ENCODE results near the gene SPPL2A.
"Not testable (repeated sequence)": the region's sequence is repeated elsewhere in the genome, so short reads cannot be mapped to it uniquely, and the experiment has no call there.

SPPL2A gene

GRCh38 chr15:50707878-50708427, 57.6 kb downstream of the SPPL2A start:
- ChIA-PET CTCF (no interaction called here), POLR2A (no interaction called here)
- H3K4me3 ChIP-seq (ENCODE audit: low read depth, low read length), result no peak overlapping the region
- DNase-seq (ENCODE audit: low read depth, low spot score), result no peak
- TF ChIP-seq, protein P1, sequence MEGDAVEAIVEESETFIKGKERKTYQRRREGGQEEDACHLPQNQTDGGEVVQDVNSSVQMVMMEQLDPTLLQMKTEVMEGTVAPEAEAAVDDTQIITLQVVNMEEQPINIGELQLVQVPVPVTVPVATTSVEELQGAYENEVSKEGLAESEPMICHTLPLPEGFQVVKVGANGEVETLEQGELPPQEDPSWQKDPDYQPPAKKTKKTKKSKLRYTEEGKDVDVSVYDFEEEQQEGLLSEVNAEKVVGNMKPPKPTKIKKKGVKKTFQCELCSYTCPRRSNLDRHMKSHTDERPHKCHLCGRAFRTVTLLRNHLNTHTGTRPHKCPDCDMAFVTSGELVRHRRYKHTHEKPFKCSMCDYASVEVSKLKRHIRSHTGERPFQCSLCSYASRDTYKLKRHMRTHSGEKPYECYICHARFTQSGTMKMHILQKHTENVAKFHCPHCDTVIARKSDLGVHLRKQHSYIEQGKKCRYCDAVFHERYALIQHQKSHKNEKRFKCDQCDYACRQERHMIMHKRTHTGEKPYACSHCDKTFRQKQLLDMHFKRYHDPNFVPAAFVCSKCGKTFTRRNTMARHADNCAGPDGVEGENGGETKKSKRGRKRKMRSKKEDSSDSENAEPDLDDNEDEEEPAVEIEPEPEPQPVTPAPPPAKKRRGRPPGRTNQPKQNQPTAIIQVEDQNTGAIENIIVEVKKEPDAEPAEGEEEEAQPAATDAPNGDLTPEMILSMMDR (IDR thresholded peaks at IDR 0.05; ENCODE audit: insufficient read depth, low read length, missing control alignments), result no peak

GRCh38 chr15:50702762-50703334, 62.7 kb downstream of the SPPL2A start:
- POLR2A ChIA-PET, result no interaction called here
- H3K4me3 ChIP-seq (ENCODE audit: low read depth, low read length), result no peak overlapping the region
- CTCF ChIA-PET, result interaction anchor here (0.5 kb wide), 1 partner anchor 9 kb away, joined by 3 read pairs; no protein-coding TSS in a partner anchor
- no peak for DNase-seq (ENCODE audit: low read depth, low spot score)
- TF ChIP-seq, protein P1 (IDR thresholded peaks at IDR 0.05; ENCODE audit: insufficient read depth, low read length, missing control alignments), result no peak

DNA sequence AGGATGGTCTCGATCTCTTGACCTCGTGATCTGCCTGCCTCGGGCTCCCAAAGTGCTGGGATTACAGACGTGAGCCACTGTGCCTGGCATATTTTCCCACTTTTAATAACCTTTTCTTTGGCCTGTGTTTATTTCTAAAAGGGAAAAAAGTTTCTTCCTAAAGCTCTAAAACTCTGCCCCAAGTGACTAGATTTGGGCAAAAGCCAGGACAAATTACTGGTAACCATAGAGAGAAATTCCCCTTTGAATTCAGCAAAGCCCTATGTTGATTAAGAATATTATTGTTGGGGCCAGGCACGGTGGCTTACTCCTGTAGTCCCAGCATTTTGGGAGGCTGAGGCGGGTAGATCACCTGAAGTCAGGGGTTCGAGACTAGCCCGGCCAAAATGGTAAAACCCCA, 67.4 kb downstream of the SPPL2A start:
- H3K4me3 ChIP-seq (ENCODE audit: low read depth, low read length), result no peak overlapping the region
- ChIA-PET CTCF (no interaction called here), POLR2A (interaction anchor here (0.7 kb wide), 1 partner anchor 12 kb away, joined by 3 read pairs; no protein-coding TSS in a partner anchor)
- DNase-seq (ENCODE audit: low read depth, low spot score), result no peak
- TF ChIP-seq, protein P1 (IDR thresholded peaks at IDR 0.05; ENCODE audit: insufficient read depth, low read length, missing control alignments), result no peak

DNA sequence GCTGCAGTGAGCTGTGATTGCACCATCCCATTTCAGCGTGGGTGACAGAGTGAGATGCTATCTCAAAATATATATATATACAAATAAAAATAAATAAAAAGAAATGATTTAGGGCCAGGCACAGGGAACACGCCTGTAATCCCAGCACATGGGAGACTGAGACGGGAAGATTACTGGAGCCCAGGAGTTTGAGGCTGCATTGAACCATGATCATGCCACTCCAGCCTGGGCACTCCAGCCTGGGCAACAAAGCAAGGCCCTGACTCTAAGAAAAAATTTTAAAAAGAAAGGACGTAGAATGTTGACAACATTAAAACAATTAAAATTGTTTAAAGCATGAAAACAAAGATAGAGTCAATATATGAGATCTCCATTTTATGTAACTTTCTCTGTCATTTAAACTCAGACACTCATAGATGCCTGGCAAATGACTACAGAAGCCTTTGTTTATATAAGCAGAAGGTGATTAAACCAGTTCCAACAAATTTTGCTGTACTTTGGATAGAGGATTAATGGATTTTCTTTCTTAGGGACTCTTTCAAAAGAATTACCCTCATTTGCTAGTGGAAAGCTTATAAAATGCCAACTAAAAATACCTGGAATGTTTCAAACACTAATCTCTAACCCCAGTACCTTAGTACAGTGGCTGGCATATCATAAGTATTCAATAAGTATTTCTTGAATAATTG, 68.3 kb downstream of the SPPL2A start:
- ChIA-PET POLR2A (interaction anchor here (0.6 kb wide), 1 partner anchor 93 kb away, joined by 3 read pairs; no protein-coding TSS in a partner anchor), CTCF (no interaction called here)
- DNase-seq (ENCODE audit: low read depth, low spot score), result no peak
- no peak overlapping the region for H3K4me3 ChIP-seq (ENCODE audit: low read depth, low read length)
- TF ChIP-seq, protein P1 (IDR thresholded peaks at IDR 0.05; ENCODE audit: insufficient read depth, low read length, missing control alignments), result no peak

GRCh38 chr15:50694634-50695165, 70.8 kb downstream of the SPPL2A start:
- H3K4me3 ChIP-seq (ENCODE audit: low read depth, low read length); CTCF ChIA-PET; DNase-seq (ENCODE audit: low read depth, low spot score): not testable (repeated sequence)
- POLR2A ChIA-PET, result interaction anchor here (0.6 kb wide), 1 partner anchor 195 kb away, joined by 5 read pairs; no protein-coding TSS in a partner anchor

DNA sequence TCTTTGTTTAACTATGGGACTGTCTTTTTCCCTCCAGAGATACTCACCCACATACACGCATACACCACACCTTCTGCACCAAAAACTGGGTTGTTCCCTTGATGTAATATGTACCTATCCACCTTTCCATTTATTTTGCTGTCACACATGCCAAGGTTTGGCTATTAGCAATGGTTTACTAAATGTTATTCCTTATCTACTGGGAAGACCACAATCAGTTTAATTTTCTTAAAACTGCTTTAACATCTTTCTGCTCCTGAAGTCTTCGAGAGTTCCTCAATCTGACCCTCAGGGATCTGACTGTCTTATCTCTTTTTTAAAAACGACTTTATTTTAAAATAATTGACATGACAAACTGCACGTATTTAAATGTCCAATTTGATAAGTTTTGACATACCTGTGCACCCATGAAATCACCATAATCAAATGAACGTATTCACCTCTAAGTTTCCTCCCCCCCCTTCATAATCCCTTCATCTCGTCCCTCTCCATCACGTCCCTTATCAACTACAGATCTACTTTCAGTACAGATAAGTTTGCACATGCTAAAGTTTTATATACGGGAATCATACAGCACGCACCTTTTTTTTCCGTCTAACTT, 78.1 kb downstream of the SPPL2A start:
- H3K4me3 ChIP-seq (ENCODE audit: low read depth, low read length), result peak overlapping the region; percentile 94
- TF ChIP-seq, protein P1 (IDR thresholded peaks at IDR 0.05; ENCODE audit: insufficient read depth, low read length, missing control alignments), result no peak
- DNase-seq (ENCODE audit: low read depth, low spot score), result no peak
- ChIA-PET CTCF (no interaction called here), POLR2A (no interaction called here)
